Progenitor cell of endocrine pancreas (in vitro differentiated cells): ENCODE results near the gene RGS8. TPM values are rescaled to one million over a fixed set of nuclear protein-coding genes. Genes with fewer than 3 reads are reported as not detected.

ENCODE experiments used
- DNase-seq: peaks from one replicate; pipeline ENCODE4 v3.0.0; 2021; ENCODE audit warnings: low spot score; ENCODE audit not compliant: unreplicated experiment
- H3K27ac Mint-ChIP-seq: 2 replicates; pipeline ENCODE4 v1.8.0; 2021; ENCODE audit warnings: mild to moderate bottlenecking, moderate library complexity, mixed read lengths
- H3K27me3 Mint-ChIP-seq: 2 replicates; pipeline ENCODE4 v1.8.0; 2021; ENCODE audit warnings: mixed read lengths
- H3K36me3 Mint-ChIP-seq: 2 replicates; pipeline ENCODE4 v1.8.0; 2022; ENCODE audit warnings: mixed read lengths; ENCODE audit not compliant: insufficient read depth
- H3K4me1 Mint-ChIP-seq: 2 replicates; pipeline ENCODE4 v1.8.0; 2021; ENCODE audit warnings: low read depth, mixed read lengths
- H3K4me3 Mint-ChIP-seq: 2 replicates; pipeline ENCODE4 v1.8.0; 2021; ENCODE audit warnings: low read depth, mild to moderate bottlenecking, moderate library complexity, mixed read lengths
- H3K9me3 Mint-ChIP-seq: 2 replicates; pipeline ENCODE4 v1.8.0; 2021; ENCODE audit warnings: low read depth, mixed read lengths
- CTCF ChIP-seq: fragments of 200-600 bp; sonication (generic); IDR thresholded peaks from one replicate; pipeline ENCODE4 v1.5.0; 2021; ENCODE audit warnings: antibody characterized with exemption, mild to moderate bottlenecking; ENCODE audit not compliant: unreplicated experiment
- total RNA-seq: library from RNA; stranded (reverse); gene quantifications from 2 replicates; pipeline ENCODE4 v1.2.1, GENCODE V29; 2021

RGS8 gene
- total RNA-seq, 1 donor from 2014 or later: 0.05 TPM

- H3K36me3 Mint-ChIP-seq: no peaks in the 10 kb centered on the region
- H3K27ac Mint-ChIP-seq: no peak overlapping the region
- TF ChIP-seq CTCF: no peak
- H3K9me3 Mint-ChIP-seq: no peaks in the 10 kb centered on the region
- H3K27me3 Mint-ChIP-seq: peaks cover 20% of the 10 kb centered on the region
- H3K4me3 Mint-ChIP-seq: no peak overlapping the region
- no peak for DNase-seq
- peaks cover 20% of the 10 kb centered on the region for H3K4me1 Mint-ChIP-seq
Observed at GRCh38 chr1:182679684-182680083, 4.7 kb downstream of the RGS8 start.

- no peak for DNase-seq
- peaks cover 19% of the 10 kb centered on the region for H3K27me3 Mint-ChIP-seq
- no peaks in the 10 kb centered on the region for H3K36me3 Mint-ChIP-seq
- no peak for TF ChIP-seq CTCF
- H3K27ac Mint-ChIP-seq: no peak overlapping the region
- no peaks in the 10 kb centered on the region for H3K9me3 Mint-ChIP-seq
- H3K4me3 Mint-ChIP-seq: no peak overlapping the region
- H3K4me1 Mint-ChIP-seq: peaks cover 28% of the 10 kb centered on the region
Observed at GRCh38 chr1:182677397-182678098, 6.8 kb downstream of the RGS8 start.

- Mint-ChIP-seq H3K4me1 (peaks cover 40% of the 10 kb centered on the region), H3K4me3 (no peak overlapping the region), H3K27ac (no peak overlapping the region), H3K9me3 (no peaks in the 10 kb centered on the region), H3K36me3 (no peaks in the 10 kb centered on the region), H3K27me3 (peaks cover 29% of the 10 kb centered on the region)
- TF ChIP-seq CTCF: no peak
- no peak for DNase-seq
Observed at GRCh38 chr1:182676274-182676673, 8.1 kb downstream of the RGS8 start.

- H3K27ac Mint-ChIP-seq: no peak overlapping the region
- no peaks in the 10 kb centered on the region for H3K36me3 Mint-ChIP-seq
- peaks cover 33% of the 10 kb centered on the region for H3K27me3 Mint-ChIP-seq
- DNase-seq: no peak
- H3K9me3 Mint-ChIP-seq: no peaks in the 10 kb centered on the region
- no peak for TF ChIP-seq CTCF
- H3K4me3 Mint-ChIP-seq: no peak overlapping the region
- peaks cover 41% of the 10 kb centered on the region for H3K4me1 Mint-ChIP-seq
Observed at GRCh38 chr1:182674346-182675246, 9.8 kb downstream of the RGS8 start.

- Mint-ChIP-seq H3K36me3 (no peaks in the 10 kb centered on the region), H3K27me3 (peaks cover 28% of the 10 kb centered on the region), H3K4me1 (peaks cover 40% of the 10 kb centered on the region), H3K4me3 (no peak overlapping the region), H3K27ac (no peak overlapping the region), H3K9me3 (no peaks in the 10 kb centered on the region)
- TF ChIP-seq CTCF: peak; percentile 8
- DNase-seq: no peak
Observed at GRCh38 chr1:182672487-182672836, 11.9 kb downstream of the RGS8 start.
